Smooth muscle cell (in vitro differentiated cells): ENCODE measurements around the gene EML1. TPM values are rescaled to one million over a fixed set of nuclear protein-coding genes. Genes with fewer than 3 reads are reported as not detected.

Experiments used
- DNase-seq: peaks from one replicate; lab custom pipeline; 2025; ENCODE audit not compliant: unreplicated experiment; lab: John Stamatoyannopoulos, UW
- H2AFZ ChIP-seq: fragments of 200-600 bp; sonication (generic); 2 replicates; pipeline ENCODE4 v1.6.0; 2016; ENCODE audit warnings: antibody characterized with exemption, low read depth, mild to moderate bottlenecking
- H3F3A ChIP-seq: fragments of 200-600 bp; sonication (generic); 2 replicates; pipeline ENCODE4 v1.6.0; 2017; ENCODE audit warnings: antibody characterized with exemption, low read depth
- H3K27ac ChIP-seq: fragments of 200-600 bp; sonication (generic); 2 replicates; pipeline ENCODE4 v1.5.1; 2016; ENCODE audit warnings: low read depth, mild to moderate bottlenecking
- H3K27me3 ChIP-seq: fragments of 200-600 bp; sonication (generic); 2 replicates; pipeline ENCODE4 v1.6.1; 2016; ENCODE audit warnings: low read depth, mild to moderate bottlenecking
- H3K36me3 ChIP-seq: fragments of 200-600 bp; sonication (generic); 2 replicates; pipeline ENCODE4 v1.5.1; 2016; ENCODE audit warnings: low read depth
- H3K4me1 ChIP-seq: fragments of 200-600 bp; sonication (generic); 2 replicates; pipeline ENCODE4 v1.5.1; 2016; ENCODE audit warnings: low read depth
- H3K4me2 ChIP-seq: fragments of 200-600 bp; sonication (generic); 2 replicates; pipeline ENCODE4 v1.6.0; 2016; ENCODE audit warnings: mild to moderate bottlenecking
- H3K4me3 ChIP-seq: fragments of 200-600 bp; sonication (generic); 2 replicates; pipeline ENCODE4 v1.5.1; 2016; ENCODE audit warnings: mild to moderate bottlenecking
- H3K79me2 ChIP-seq: fragments of 200-600 bp; sonication (generic); 2 replicates; pipeline ENCODE4 v1.6.0; 2016; ENCODE audit warnings: low read depth, mild to moderate bottlenecking
- H3K9ac ChIP-seq: fragments of 200-600 bp; sonication (generic); 2 replicates; pipeline ENCODE4 v1.6.0; 2016; ENCODE audit warnings: low read depth
- H3K9me3 ChIP-seq: fragments of 200-600 bp; sonication (generic); replicated peaks from 2 replicates; pipeline ENCODE4 v1.5.1; 2016; ENCODE audit warnings: low read depth
- H4K20me1 ChIP-seq: fragments of 200-600 bp; sonication (generic); 2 replicates; pipeline ENCODE4 v1.6.0; 2016; ENCODE audit warnings: low read depth
- WGBS: methylation state at CpG from one replicate; pipeline ENCODE4 v1.1.7; 2016; ENCODE audit warnings: low lambda C conversion rate; 5-methylcytosine and 5-hydroxymethylcytosine counted together
- polyA plus RNA-seq: library from polyadenylated mRNA; unstranded; fragments of >200 nt; fragmentation: Nextera tagmentation; extraction: Ambion mirVana; gene quantifications from 2 replicates; pipeline ENCODE4 v1.2.1, GENCODE V29; 2016
- total RNA-seq: library from RNA; depleted of rRNA; stranded (reverse); fragments of >200 nt; gene quantifications from 2 replicates; pipeline ENCODE4 v1.2.3, GENCODE V29; 2014
- TF ChIP-seq, protein P1 (sequence below): fragments of 200-600 bp; sonication (generic); IDR thresholded peaks from 2 replicates; pipeline ENCODE4 v1.5.1; 2017; ENCODE audit warnings: borderline replicate concordance, mild to moderate bottlenecking, antibody characterized with exemption; ENCODE audit not compliant: insufficient read depth, poor library complexity, severe bottlenecking

The EML1 gene
- total and polyA plus RNA-seq, 2 experiments from 2014 or later, result 13.0 to 31.2 TPM

DNA sequence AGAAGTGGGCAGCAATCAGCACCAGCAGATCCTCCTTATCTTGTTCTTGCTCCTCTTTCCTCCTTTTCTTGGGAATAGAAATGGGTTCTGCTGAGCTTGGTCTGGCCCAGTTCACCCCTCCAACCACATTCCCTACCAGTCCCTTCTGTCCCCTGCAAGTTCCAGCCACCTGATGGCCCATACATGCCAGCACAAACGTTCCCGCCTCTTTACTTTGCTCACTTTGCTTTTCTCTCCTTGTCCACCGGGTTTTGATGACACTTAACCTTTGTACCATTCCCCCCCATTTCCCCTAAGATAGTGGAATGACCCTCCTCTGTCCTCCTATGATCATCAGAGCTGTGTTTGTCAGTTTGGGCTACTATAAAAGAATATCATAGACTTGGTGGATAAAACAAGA lies 23.4 kb upstream of the EML1 start:
- no peak overlapping the region for H3K27ac ChIP-seq
- no peak overlapping the region for H3K9ac ChIP-seq
- 88% methylated on average over 3 of the region's 3 CpGs for WGBS
- H3K36me3 ChIP-seq, result no peaks in the 10 kb centered on the region
- no peaks in the 10 kb centered on the region for H3K27me3 ChIP-seq
- H3K79me2 ChIP-seq, result no peaks in the 10 kb centered on the region
- no peaks in the 10 kb centered on the region for H4K20me1 ChIP-seq
- no peak for DNase-seq
- H2AFZ ChIP-seq, result no peak overlapping the region
- TF ChIP-seq, protein P1, sequence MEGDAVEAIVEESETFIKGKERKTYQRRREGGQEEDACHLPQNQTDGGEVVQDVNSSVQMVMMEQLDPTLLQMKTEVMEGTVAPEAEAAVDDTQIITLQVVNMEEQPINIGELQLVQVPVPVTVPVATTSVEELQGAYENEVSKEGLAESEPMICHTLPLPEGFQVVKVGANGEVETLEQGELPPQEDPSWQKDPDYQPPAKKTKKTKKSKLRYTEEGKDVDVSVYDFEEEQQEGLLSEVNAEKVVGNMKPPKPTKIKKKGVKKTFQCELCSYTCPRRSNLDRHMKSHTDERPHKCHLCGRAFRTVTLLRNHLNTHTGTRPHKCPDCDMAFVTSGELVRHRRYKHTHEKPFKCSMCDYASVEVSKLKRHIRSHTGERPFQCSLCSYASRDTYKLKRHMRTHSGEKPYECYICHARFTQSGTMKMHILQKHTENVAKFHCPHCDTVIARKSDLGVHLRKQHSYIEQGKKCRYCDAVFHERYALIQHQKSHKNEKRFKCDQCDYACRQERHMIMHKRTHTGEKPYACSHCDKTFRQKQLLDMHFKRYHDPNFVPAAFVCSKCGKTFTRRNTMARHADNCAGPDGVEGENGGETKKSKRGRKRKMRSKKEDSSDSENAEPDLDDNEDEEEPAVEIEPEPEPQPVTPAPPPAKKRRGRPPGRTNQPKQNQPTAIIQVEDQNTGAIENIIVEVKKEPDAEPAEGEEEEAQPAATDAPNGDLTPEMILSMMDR, result no peak
- no peaks in the 10 kb centered on the region for H3K9me3 ChIP-seq
- H3K4me1 ChIP-seq, result peaks cover 14% of the 10 kb centered on the region
- H3K4me3 ChIP-seq, result no peak overlapping the region
- H3K4me2 ChIP-seq, result no peak overlapping the region
- H3F3A ChIP-seq, result no peaks in the 10 kb centered on the region

DNA sequence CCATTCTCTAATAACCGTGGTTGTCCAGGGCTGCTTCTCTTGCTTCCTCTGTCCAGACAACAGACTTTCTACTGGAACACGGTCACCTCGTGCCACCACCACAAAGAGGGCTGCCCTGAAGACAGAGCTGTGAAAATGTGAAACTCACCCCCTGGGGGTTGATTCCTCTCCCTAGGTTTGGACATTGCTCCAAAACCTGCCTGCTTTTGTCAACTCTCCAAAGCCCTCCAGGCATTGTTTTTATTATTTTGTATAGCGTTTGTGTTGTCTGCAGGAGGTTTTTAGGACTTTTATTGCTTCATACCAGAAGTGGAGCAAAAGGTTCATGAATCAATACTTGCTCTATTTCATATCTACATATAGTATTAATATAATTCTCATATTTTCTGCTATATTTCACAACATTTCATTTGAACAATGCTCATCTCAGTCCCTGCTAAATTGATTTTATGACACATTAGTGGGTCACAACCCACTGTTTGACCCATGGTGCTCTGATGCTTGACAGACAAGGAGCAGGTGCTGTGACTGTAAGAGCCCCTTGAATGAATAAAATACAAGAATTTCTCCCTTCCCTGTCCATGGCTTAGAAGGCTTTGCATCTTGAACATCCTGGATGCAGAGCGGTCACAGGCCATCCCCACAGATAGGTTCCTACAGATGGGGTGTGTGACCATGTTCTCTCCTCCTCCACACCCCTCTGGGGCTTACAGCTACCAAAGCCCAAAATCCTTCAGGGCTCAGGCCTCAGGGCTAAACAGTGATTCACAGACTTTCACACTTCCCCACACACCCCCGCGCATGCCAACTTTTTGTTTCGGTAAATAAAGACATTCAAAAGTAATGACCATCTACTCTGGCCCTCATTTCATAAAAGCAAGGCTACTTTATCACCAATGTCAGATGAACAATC lies 20.6 kb upstream of the EML1 start:
- 68% methylated on average over 8 of the region's 8 CpGs for WGBS

DNA sequence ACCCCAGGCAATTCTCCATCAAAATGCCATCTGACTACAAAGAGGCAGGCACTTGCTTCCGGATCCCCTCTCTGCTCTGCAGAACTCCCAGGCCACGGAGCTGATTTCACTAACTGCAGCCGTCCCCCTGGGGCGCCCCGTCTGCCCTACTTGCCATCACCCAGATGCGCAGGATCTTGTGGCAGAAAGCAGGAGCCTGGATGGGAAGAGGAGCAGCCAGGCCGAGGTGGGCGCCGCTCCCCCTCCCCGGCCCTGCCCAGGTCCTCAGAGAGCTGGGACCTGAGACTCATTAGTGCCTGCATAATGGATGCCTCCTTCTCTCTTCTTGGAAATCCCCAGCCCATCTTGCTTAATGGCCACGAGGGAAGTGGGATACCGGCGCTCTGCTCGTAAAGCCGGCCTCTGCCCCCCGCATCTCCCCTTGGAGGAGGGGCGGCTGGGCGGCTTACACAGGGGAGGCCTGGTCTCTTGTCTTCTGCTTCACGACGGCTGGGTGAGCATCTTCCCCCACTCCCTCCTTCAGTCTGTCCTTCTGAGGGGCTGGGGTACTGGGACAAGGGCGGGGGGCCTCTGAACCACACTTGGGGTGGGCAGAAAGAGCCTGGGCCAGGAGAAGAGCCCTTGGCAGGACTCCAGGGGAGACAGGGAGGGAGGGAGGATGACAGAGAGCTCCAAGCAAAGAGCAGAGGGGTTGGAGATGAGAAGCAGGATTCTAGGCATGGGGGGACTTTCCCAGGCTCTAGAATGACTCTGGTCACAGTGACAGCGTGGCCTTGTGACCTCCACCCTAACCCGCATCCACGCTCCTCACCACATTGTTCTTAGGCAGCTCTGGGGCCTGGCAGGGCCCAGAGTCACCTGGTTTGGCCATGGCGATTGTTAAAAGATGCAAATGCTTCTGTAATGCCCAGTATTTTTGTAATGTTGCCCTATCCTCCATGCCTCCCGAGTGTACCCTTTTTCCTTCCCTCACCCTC lies 19.4 kb upstream of the EML1 start:
- no peak overlapping the region for H3K4me2 ChIP-seq

More for the DNA sequence above, 20.6 kb upstream of the EML1 start:
- no peak overlapping the region for H3K27ac ChIP-seq
- H3K36me3 ChIP-seq, result no peaks in the 10 kb centered on the region
- DNase-seq, result no peak
- TF ChIP-seq, protein P1, result no peak
- no peak overlapping the region for H3K9ac ChIP-seq
- peaks cover 14% of the 10 kb centered on the region for H3K4me1 ChIP-seq
- H3K4me2 ChIP-seq, result no peak overlapping the region
- H4K20me1 ChIP-seq, result no peaks in the 10 kb centered on the region
- H3K79me2 ChIP-seq, result no peaks in the 10 kb centered on the region
- no peaks in the 10 kb centered on the region for H3K27me3 ChIP-seq
- H3K4me3 ChIP-seq, result no peak overlapping the region
- no peaks in the 10 kb centered on the region for H3F3A ChIP-seq
- H2AFZ ChIP-seq, result no peak overlapping the region
- H3K9me3 ChIP-seq, result no peaks in the 10 kb centered on the region

More for the DNA sequence above, 19.4 kb upstream of the EML1 start:
- TF ChIP-seq, protein P1, result no peak
- DNase-seq, result no peak
- H3K9me3 ChIP-seq, result no peaks in the 10 kb centered on the region
- no peak overlapping the region for H3K4me3 ChIP-seq
- no peaks in the 10 kb centered on the region for H3F3A ChIP-seq
- H2AFZ ChIP-seq, result no peak overlapping the region
- no peaks in the 10 kb centered on the region for H4K20me1 ChIP-seq
- H3K27me3 ChIP-seq, result no peaks in the 10 kb centered on the region
- H3K9ac ChIP-seq, result no peak overlapping the region
- H3K79me2 ChIP-seq, result no peaks in the 10 kb centered on the region
- H3K27ac ChIP-seq, result no peak overlapping the region
- 55% methylated on average over 21 of the region's 26 CpGs for whole genome bisulfite sequencing
- peaks cover 14% of the 10 kb centered on the region for H3K4me1 ChIP-seq
- no peaks in the 10 kb centered on the region for H3K36me3 ChIP-seq
